Transverse colon (tissue), 4 donors: ENCODE measurements around the gene CRB1.

Experiments
- EP300 ChIP-seq: sonication (generic); formaldehyde crosslinking; IDR thresholded peaks from one replicate; pipeline ENCODE4 v1.6.1; 2017; ENCODE audit warnings: antibody characterized with exemption, low read depth
- POLR2A ChIP-seq: fragments of 450-650 bp; IDR thresholded peaks from one replicate; pipeline ENCODE4 v1.6.1; 2016; ENCODE audit warnings: antibody characterized with exemption, mild to moderate bottlenecking, moderate library complexity
- POLR2AphosphoS5 ChIP-seq, 3 donors: sonication (generic); formaldehyde crosslinking; IDR thresholded peaks; one replicate each; pipeline ENCODE4 v1.6.1; 2016; ENCODE audit warnings: antibody characterized with exemption in 3 of 3
- TF ChIP-seq, protein P1 (sequence below), 5 experiments: fragments of 200-600 bp in 3 of 5; fragments of 450-650 bp in 2 of 5; sonication (generic) in 3 of 5; IDR thresholded peaks; 1 replicate in 2 of 5; 2 replicates in 3 of 5; pipeline ENCODE4 v1.5.1; 2016 to 2017; ENCODE audit warnings: antibody characterized with exemption in 5 of 5, inconsistent platforms in 3 of 5, mild to moderate bottlenecking in 2 of 5, moderate library complexity in 1 of 5

GRCh38 chr1:197249324-197249723 is 18.7 kb upstream of the CRB1 start:
- TF ChIP-seq, protein P1, sequence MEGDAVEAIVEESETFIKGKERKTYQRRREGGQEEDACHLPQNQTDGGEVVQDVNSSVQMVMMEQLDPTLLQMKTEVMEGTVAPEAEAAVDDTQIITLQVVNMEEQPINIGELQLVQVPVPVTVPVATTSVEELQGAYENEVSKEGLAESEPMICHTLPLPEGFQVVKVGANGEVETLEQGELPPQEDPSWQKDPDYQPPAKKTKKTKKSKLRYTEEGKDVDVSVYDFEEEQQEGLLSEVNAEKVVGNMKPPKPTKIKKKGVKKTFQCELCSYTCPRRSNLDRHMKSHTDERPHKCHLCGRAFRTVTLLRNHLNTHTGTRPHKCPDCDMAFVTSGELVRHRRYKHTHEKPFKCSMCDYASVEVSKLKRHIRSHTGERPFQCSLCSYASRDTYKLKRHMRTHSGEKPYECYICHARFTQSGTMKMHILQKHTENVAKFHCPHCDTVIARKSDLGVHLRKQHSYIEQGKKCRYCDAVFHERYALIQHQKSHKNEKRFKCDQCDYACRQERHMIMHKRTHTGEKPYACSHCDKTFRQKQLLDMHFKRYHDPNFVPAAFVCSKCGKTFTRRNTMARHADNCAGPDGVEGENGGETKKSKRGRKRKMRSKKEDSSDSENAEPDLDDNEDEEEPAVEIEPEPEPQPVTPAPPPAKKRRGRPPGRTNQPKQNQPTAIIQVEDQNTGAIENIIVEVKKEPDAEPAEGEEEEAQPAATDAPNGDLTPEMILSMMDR (IDR thresholded peaks at IDR 0.05): no peak
- TF ChIP-seq POLR2AphosphoS5 (IDR thresholded peaks at IDR 0.05): no peak
- no peak for TF ChIP-seq EP300
- no peak for TF ChIP-seq POLR2A
